GM23338 (cell line): ENCODE results near the gene MYOZ2. TPM values are rescaled to one million over a fixed set of nuclear protein-coding genes. Genes with fewer than 3 reads are reported as not detected.

ENCODE experiments used
- ATAC-seq: fragments of 200-7000 bp; cut with Tn5 transposase; 3 replicates; pipeline ENCODE4 v1.9.1; 2020
- DNase-seq: peaks from one replicate; pipeline ENCODE4 v3.0.0-alpha.2; 2015; ENCODE audit warnings: low spot score
- H2AFZ ChIP-seq: fragments of 200-600 bp; sonication (generic); 2 replicates; pipeline ENCODE4 v1.8.0; 2016; ENCODE audit warnings: antibody characterized with exemption, mild to moderate bottlenecking, moderate library complexity
- H3F3A ChIP-seq: fragments of 200-600 bp; sonication (generic); replicated peaks from 2 replicates; pipeline ENCODE4 v1.8.0; 2017; ENCODE audit warnings: antibody characterized with exemption, mixed run types, low read depth
- H3K27ac ChIP-seq: fragments of 200-600 bp; sonication (generic); 2 replicates; pipeline ENCODE4 v1.6.1; 2016; ENCODE audit warnings: low read depth
- H3K27me3 ChIP-seq: fragments of 200-600 bp; sonication (generic); 2 replicates; pipeline ENCODE4 v1.8.0; 2016; ENCODE audit warnings: mild to moderate bottlenecking, mixed run types, moderate library complexity; ENCODE audit not compliant: insufficient read depth
- H3K36me3 ChIP-seq: fragments of 200-600 bp; sonication (generic); 2 replicates; pipeline ENCODE4 v1.8.0; 2016; ENCODE audit warnings: mild to moderate bottlenecking; ENCODE audit not compliant: insufficient read depth
- H3K4me1 ChIP-seq: fragments of 200-600 bp; sonication (generic); 2 replicates; pipeline ENCODE4 v1.8.0; 2016; ENCODE audit warnings: mild to moderate bottlenecking, moderate library complexity; ENCODE audit not compliant: insufficient read depth
- H3K4me2 ChIP-seq: fragments of 200-600 bp; sonication (generic); 2 replicates; pipeline ENCODE4 v1.7.1; 2017; ENCODE audit warnings: mixed run types
- H3K4me3 ChIP-seq: fragments of 200-600 bp; sonication (generic); 2 replicates; pipeline ENCODE4 v1.6.1; 2016; ENCODE audit warnings: mixed run types
- H3K79me2 ChIP-seq: fragments of 200-600 bp; sonication (generic); replicated peaks from 2 replicates; pipeline ENCODE4 v1.8.0; 2017; ENCODE audit warnings: mild to moderate bottlenecking; ENCODE audit not compliant: insufficient read depth
- H3K9me2 ChIP-seq: fragments of 200-600 bp; sonication (generic); 2 replicates; pipeline ENCODE4 v1.8.0; 2017; ENCODE audit not compliant: insufficient read depth
- H4K20me1 ChIP-seq: fragments of 200-600 bp; sonication (generic); replicated peaks from 2 replicates; pipeline ENCODE4 v1.8.0; 2017; ENCODE audit warnings: mild to moderate bottlenecking; ENCODE audit not compliant: insufficient read depth
- H3K27ac Mint-ChIP-seq: 2 replicates; pipeline ENCODE4 v1.8.0; 2020; ENCODE audit warnings: inconsistent platforms, mild to moderate bottlenecking, moderate library complexity, mixed read lengths
- H3K27me3 Mint-ChIP-seq: 3 replicates; pipeline ENCODE4 v1.8.0; 2022; ENCODE audit warnings: low read depth, mild to moderate bottlenecking, moderate library complexity, mixed read lengths, inconsistent platforms; ENCODE audit not compliant: insufficient read depth, poor library complexity
- H3K36me3 Mint-ChIP-seq: 3 replicates; pipeline ENCODE4 v1.8.0; 2021; ENCODE audit warnings: low read depth, mild to moderate bottlenecking, inconsistent platforms, moderate library complexity, mixed read lengths
- H3K4me1 Mint-ChIP-seq: 3 replicates; pipeline ENCODE4 v1.8.0; 2020; ENCODE audit warnings: mild to moderate bottlenecking, inconsistent platforms, mixed read lengths
- H3K4me3 Mint-ChIP-seq: 3 replicates; pipeline ENCODE4 v1.8.0; 2021; ENCODE audit warnings: moderate library complexity, mild to moderate bottlenecking, inconsistent platforms, mixed read lengths
- H3K9me3 Mint-ChIP-seq: 3 replicates; pipeline ENCODE4 v1.8.0; 2020; ENCODE audit warnings: moderate library complexity, mild to moderate bottlenecking, inconsistent platforms, mixed read lengths
- CREB1 ChIP-seq: fragments of 250-450 bp; sonication (Bioruptor Pico); IDR thresholded peaks from 2 replicates; pipeline ENCODE4 v1.5.0; 2020; ENCODE audit warnings: low read depth, mild to moderate bottlenecking, moderate library complexity
- CTCF ChIP-seq, 2 experiments: fragments of 200-600 bp in 1 of 2; sonication (generic) in 1 of 2; conservative IDR thresholded peaks; 2 replicates each; pipeline versions ENCODE4 v1.5.1 to v1.6.1; 2016 to 2017; ENCODE audit warnings: antibody characterized with exemption in 2 of 2, low read depth in 2 of 2, mild to moderate bottlenecking in 2 of 2, moderate library complexity in 1 of 2
- EZH2 ChIP-seq: fragments of 200-600 bp; sonication (generic); IDR thresholded peaks from one replicate; pipeline ENCODE4 v1.8.0; 2017; ENCODE audit warnings: antibody characterized with exemption, mild to moderate bottlenecking, low read depth; ENCODE audit not compliant: unreplicated experiment
- EZH2phosphoT487 ChIP-seq: fragments of 200-600 bp; sonication (generic); IDR thresholded peaks from one replicate; pipeline ENCODE4 v1.8.1; 2018; ENCODE audit warnings: antibody characterized with exemption; ENCODE audit not compliant: unreplicated experiment
- JUNB ChIP-seq: IDR thresholded peaks from one replicate; pipeline ENCODE4 v1.6.1; 2016; ENCODE audit warnings: antibody characterized with exemption; ENCODE audit not compliant: unreplicated experiment
- NANOG ChIP-seq: IDR thresholded peaks from 2 replicates; pipeline ENCODE4 v1.6.1; 2016; ENCODE audit warnings: antibody characterized with exemption, borderline replicate concordance
- POLR2AphosphoS5 ChIP-seq: IDR thresholded peaks from 2 replicates; pipeline ENCODE4 v1.6.1; 2016; ENCODE audit warnings: antibody characterized with exemption, low read depth
- STAT1 ChIP-seq: IDR thresholded peaks from one replicate; pipeline ENCODE4 v1.6.1; 2016; ENCODE audit warnings: antibody characterized with exemption; ENCODE audit not compliant: unreplicated experiment
- ZNF114 ChIP-seq: fragments of 250-450 bp; sonication (Bioruptor Pico); IDR thresholded peaks from 2 replicates; pipeline ENCODE4 v1.5.0; 2020; ENCODE audit warnings: mild to moderate bottlenecking, moderate library complexity
- ZNF331 ChIP-seq: fragments of 250-450 bp; sonication (Bioruptor Pico); IDR thresholded peaks from 2 replicates; pipeline ENCODE4 v1.5.0; 2020; ENCODE audit warnings: low read depth, mild to moderate bottlenecking, moderate library complexity
- ZNF462 ChIP-seq: fragments of 250-450 bp; sonication (Bioruptor Pico); IDR thresholded peaks from 2 replicates; pipeline ENCODE4 v1.5.0; 2020; ENCODE audit warnings: mild to moderate bottlenecking, moderate library complexity
- polyA plus RNA-seq: library from polyadenylated mRNA; unstranded; fragments of >200 nt; fragmentation: Nextera tagmentation; extraction: Ambion mirVana; gene quantifications from 2 replicates; pipeline ENCODE4 v1.2.1, GENCODE V29; 2016
- total RNA-seq: library from RNA; depleted of rRNA; stranded (reverse); fragments of >200 nt; shearing (Covaris generic); gene quantifications from 2 replicates; pipeline ENCODE4 v1.2.3, GENCODE V29; 2014

MYOZ2 gene
- total and polyA plus RNA-seq, 2 experiments from 2014 or later: not detected

GRCh38 chr4:119152741-119153140 lies 17.1 kb downstream of the MYOZ2 start:
- Histone ChIP-seq H4K20me1 (no peaks in the 10 kb centered on the region), H3K79me2 (no peaks in the 10 kb centered on the region), H3K27me3 (no peaks in the 10 kb centered on the region), H3K4me3 (no peak overlapping the region), H3F3A (no peaks in the 10 kb centered on the region), H3K9me2 (no peaks in the 10 kb centered on the region), H3K4me2 (no peak overlapping the region), H2AFZ (no peak overlapping the region; the same call in 1 of the 2 replicates), H3K36me3 (no peaks in the 10 kb centered on the region), H3K4me1 (no peaks in the 10 kb centered on the region), H3K27ac (no peak overlapping the region)
- Mint-ChIP-seq H3K27ac (no peak overlapping the region), H3K36me3 (no peaks in the 10 kb centered on the region), H3K4me1 (no peaks in the 10 kb centered on the region; the same call in 2 of the 3 replicates), H3K9me3 (no peaks in the 10 kb centered on the region), H3K4me3 (no peak overlapping the region), H3K27me3 (peaks cover 4% of the 10 kb centered on the region)
- no peak for DNase-seq
- TF ChIP-seq EZH2 (no peak), POLR2AphosphoS5 (no peak), ZNF462 (CRISPR knock-in tag) (no peak), EZH2phosphoT487 (no peak), CREB1 (CRISPR knock-in tag) (no peak), STAT1 (no peak), ZNF114 (CRISPR knock-in tag) (no peak), CTCF (conservative IDR thresholded peaks at IDR 0.05; ENCODE audit: low read depth in 2 of 2) (no peak), ZNF331 (CRISPR knock-in tag) (no peak), JUNB (no peak), NANOG (no peak)
- ATAC-seq: no peak
